Measurements from ENCODE around the gene GRID1. TPM values are rescaled to one million over a fixed set of nuclear protein-coding genes. Genes with fewer than 3 reads are reported as not detected.
"Not testable (repeated sequence)": the region's sequence is repeated elsewhere in the genome, so short reads cannot be mapped to it uniquely, and the experiment has no call there.

GRID1 gene
- total and polyA plus RNA-seq, 4 donors: 1.1 to 3.8 TPM; not detected in 2

DNA sequence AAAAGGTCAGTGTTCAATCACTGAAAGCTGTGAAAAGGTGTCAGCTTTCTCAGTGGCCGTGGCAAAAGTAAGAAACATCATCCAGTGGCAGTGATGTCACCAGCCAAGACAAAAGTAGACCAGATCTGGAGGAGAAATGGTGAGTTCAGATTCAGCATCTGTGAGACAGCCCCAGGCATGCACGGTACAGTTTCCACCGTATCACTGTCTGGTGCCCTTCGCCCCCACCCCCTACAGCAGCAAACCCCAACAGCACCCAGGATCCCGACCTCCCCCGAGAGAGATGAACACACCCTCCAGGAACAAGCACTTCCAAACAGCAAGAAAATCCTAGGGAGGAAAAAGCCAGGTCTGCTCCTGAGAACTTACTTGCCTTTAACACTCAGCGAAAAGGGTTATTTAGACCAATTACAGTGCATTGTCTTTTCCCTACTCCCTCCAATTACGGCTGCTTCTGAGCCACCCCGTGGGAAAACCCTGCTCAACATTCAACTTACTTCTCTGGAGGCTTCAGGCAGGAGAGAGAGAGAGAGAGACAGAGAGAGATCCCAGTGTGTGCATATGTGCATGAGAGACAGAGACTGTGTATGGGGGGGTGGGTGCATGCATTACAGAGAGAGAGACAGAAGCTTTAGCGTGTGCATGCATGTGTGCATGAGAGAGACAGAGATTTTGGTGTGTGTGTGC lies 189.6 kb downstream of the GRID1 start:
- no peaks in the 10 kb centered on the region for H3K27me3 ChIP-seq (ENCODE audit: control insufficient read depth in 1 of 2, insufficient read depth in 2 of 2, low read length in 1 of 2)
- no peaks in the 10 kb centered on the region for H3K9me3 ChIP-seq (ENCODE audit: control insufficient read depth, low read length)
- no peaks in the 10 kb centered on the region for H3K36me3 ChIP-seq (ENCODE audit: control insufficient read depth in 1 of 2, insufficient read depth in 2 of 2, low read length in 1 of 2)
- 63 to 69% methylated on average over 10 of the region's 10 CpGs for WGBS, 2 donors
- no peaks in the 10 kb centered on the region for H3K4me1 ChIP-seq (ENCODE audit: control insufficient read depth in 1 of 2, insufficient read depth in 2 of 2, low read length in 2 of 2)
- intact Hi-C loops (cut with DNase I): no loop called here
- ATAC-seq (ENCODE audit: low FRiP score) (no peak), DNase-seq (peak in 1 of 2 donors; percentile 51)
- H3K27ac ChIP-seq (ENCODE audit: low read depth in 1 of 2, low read length in 2 of 2): no peak overlapping the region
- H3K4me3 ChIP-seq (ENCODE audit: low read length in 2 of 2): no peak overlapping the region

- ATAC-seq (ENCODE audit: low FRiP score); intact Hi-C loops (cut with DNase I); H3K36me3 ChIP-seq (ENCODE audit: control insufficient read depth in 1 of 2, insufficient read depth in 2 of 2, low read length in 1 of 2); H3K27me3 ChIP-seq (ENCODE audit: control insufficient read depth in 1 of 2, insufficient read depth in 2 of 2, low read length in 1 of 2); H3K27ac ChIP-seq (ENCODE audit: low read depth in 1 of 2, low read length in 2 of 2); H3K4me3 ChIP-seq (ENCODE audit: low read length in 2 of 2); H3K4me1 ChIP-seq (ENCODE audit: control insufficient read depth in 1 of 2, insufficient read depth in 2 of 2, low read length in 2 of 2); H3K9me3 ChIP-seq (ENCODE audit: control insufficient read depth, low read length): not testable (repeated sequence)
- peak; percentile 18 to 31 for DNase-seq
- 96 to 98% methylated on average over 10 of the region's 10 CpGs for WGBS, 2 donors
Measured at GRCh38 chr10:86175476-86175875, 191.1 kb downstream of the GRID1 start.

GRCh38 chr10:86172301-86172700 lies 194.3 kb downstream of the GRID1 start:
- WGBS, 2 donors: 89 to 92% methylated on average over 3 of the region's 3 CpGs
- ATAC-seq (ENCODE audit: low FRiP score): no peak

DNA sequence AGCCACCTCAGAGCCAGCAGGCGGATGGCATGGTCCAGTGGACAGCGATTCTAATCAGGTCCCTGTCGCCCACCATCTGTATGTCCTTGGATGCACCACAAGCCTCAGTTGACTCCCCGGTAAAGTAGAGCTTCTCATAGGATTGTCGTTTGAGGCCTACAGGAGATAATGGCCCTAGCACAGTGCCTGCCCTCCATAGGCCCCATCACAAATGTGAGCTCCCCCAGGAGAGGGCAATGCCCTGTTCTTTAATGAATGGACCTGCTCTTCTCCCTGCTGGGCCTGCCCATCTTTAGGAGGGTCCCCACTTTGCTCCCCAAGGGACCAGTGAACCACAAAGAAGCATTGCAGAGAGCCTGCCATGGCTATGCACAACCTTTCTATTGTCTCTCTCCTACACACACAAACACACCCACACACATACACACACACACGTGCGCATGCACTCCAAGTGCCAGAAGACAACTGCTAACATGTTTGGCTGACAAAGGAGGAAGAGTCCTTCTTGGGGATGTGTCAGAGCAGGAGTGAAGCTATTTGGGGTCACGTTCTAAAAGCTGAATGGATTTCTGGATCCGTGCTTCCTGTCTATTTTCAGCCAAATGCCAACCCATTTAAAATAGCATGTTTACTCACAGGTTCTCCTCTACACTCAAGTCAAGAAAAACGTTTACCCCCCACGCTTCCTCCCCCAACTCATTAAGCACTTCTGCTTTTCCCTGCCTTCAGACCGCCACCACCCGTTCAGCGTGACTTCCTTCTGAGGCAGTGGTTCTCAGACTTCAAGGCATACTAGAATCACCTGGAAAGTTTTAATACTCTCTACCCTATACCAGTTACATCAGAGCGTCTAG lies 196.1 kb downstream of the GRID1 start:
- intact Hi-C loops (cut with DNase I): no loop called here
- no peaks in the 10 kb centered on the region for H3K4me1 ChIP-seq (ENCODE audit: control insufficient read depth in 1 of 2, insufficient read depth in 2 of 2, low read length in 2 of 2)
- 83 to 86% methylated on average over 15 of the region's 15 CpGs for WGBS, 2 donors
- H3K4me3 ChIP-seq (ENCODE audit: low read length in 2 of 2): no peak overlapping the region
- DNase-seq (peak; percentile 35 to 42), ATAC-seq (ENCODE audit: low FRiP score) (no peak)
- H3K36me3 ChIP-seq (ENCODE audit: control insufficient read depth in 1 of 2, insufficient read depth in 2 of 2, low read length in 1 of 2): no peaks in the 10 kb centered on the region
- H3K9me3 ChIP-seq (ENCODE audit: control insufficient read depth, low read length): no peaks in the 10 kb centered on the region
- H3K27me3 ChIP-seq (ENCODE audit: control insufficient read depth in 1 of 2, insufficient read depth in 2 of 2, low read length in 1 of 2): no peaks in the 10 kb centered on the region
- H3K27ac ChIP-seq (ENCODE audit: low read depth in 1 of 2, low read length in 2 of 2): no peak overlapping the region

More at GRCh38 chr10:86172301-86172700, 194.3 kb downstream of the GRID1 start:
- Histone ChIP-seq H3K4me3 (ENCODE audit: low read length in 2 of 2) (no peak overlapping the region), H3K36me3 (ENCODE audit: control insufficient read depth in 1 of 2, insufficient read depth in 2 of 2, low read length in 1 of 2) (no peaks in the 10 kb centered on the region), H3K27ac (ENCODE audit: low read depth in 1 of 2, low read length in 2 of 2) (no peak overlapping the region), H3K4me1 (ENCODE audit: control insufficient read depth in 1 of 2, insufficient read depth in 2 of 2, low read length in 2 of 2) (no peaks in the 10 kb centered on the region), H3K27me3 (ENCODE audit: control insufficient read depth in 1 of 2, insufficient read depth in 2 of 2, low read length in 1 of 2) (no peaks in the 10 kb centered on the region), H3K9me3 (ENCODE audit: control insufficient read depth, low read length) (no peaks in the 10 kb centered on the region)
- intact Hi-C loops (cut with DNase I): no loop called here
- no peak for DNase-seq

DNA sequence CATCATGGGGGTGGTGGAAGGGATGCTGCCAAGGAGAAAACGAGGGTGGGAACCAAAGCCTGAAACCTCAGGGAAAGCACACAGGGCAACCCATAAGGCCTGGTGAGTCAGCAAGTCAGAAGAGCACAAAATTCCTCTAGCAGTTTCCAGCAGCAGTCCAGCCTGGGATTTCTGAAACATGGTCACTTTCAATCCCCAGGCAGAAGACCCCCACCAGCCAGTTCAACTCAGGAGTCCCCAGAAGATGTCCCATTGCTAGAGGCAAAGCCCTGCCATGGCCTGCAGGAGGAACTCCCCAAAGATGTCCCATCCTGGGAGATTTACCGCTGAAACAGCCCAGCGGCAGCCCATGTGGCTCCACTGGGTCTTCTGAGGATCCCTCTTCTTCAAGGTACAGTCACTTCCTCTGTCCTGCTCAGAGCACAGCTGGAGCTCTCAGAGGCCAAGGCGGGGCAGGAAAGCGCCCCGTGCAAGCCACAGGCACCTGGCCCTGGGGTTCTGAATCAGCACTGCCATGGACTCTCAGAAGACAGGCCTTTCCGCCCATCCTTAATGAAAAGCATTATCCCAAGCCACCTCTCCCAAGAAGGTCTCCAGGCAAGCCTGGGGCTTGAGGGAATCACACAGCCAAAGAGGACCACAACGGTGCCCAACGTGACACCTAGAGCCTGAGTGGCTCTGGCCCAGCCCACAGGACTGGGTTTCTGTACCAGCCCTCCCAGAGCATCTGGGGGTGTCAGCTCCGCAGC lies 196.9 kb downstream of the GRID1 start:
- ATAC-seq (ENCODE audit: low FRiP score): no peak
- no peaks in the 10 kb centered on the region for H3K36me3 ChIP-seq (ENCODE audit: control insufficient read depth in 1 of 2, insufficient read depth in 2 of 2, low read length in 1 of 2)
- no peak overlapping the region for H3K4me3 ChIP-seq (ENCODE audit: low read length in 2 of 2)
- H3K27ac ChIP-seq (ENCODE audit: low read depth in 1 of 2, low read length in 2 of 2): no peak overlapping the region
- peak; percentile 21 to 55 for DNase-seq
- 88 to 90% methylated on average over 10 of the region's 10 CpGs for WGBS, 2 donors
- H3K4me1 ChIP-seq (ENCODE audit: control insufficient read depth in 1 of 2, insufficient read depth in 2 of 2, low read length in 2 of 2): no peaks in the 10 kb centered on the region
- H3K9me3 ChIP-seq (ENCODE audit: control insufficient read depth, low read length): no peaks in the 10 kb centered on the region
- intact Hi-C loops (cut with DNase I): no loop called here
- no peaks in the 10 kb centered on the region for H3K27me3 ChIP-seq (ENCODE audit: control insufficient read depth in 1 of 2, insufficient read depth in 2 of 2, low read length in 1 of 2)

DNA sequence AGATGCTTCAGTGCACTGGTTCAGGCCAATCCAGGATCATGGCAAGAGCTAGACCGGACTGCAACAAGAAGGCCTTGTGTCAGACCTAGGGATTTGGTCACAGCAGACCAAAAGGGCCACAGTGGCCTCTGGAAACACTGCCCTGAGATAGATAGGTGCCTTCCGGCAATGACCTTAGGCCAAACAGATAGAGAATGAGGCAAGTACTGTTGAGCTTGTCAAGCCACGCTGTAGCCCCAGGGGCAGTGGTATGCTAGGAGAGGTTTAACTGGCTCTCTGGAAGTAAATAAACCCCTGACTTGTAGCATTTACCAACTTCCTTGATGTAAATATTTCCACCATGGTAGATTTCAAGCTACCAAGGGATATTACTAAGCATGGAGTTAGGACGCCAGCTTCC lies 197.5 kb downstream of the GRID1 start:
- Histone ChIP-seq H3K27me3 (ENCODE audit: control insufficient read depth in 1 of 2, insufficient read depth in 2 of 2, low read length in 1 of 2) (no peaks in the 10 kb centered on the region), H3K9me3 (ENCODE audit: control insufficient read depth, low read length) (no peaks in the 10 kb centered on the region), H3K4me3 (ENCODE audit: low read length in 2 of 2) (no peak overlapping the region), H3K36me3 (ENCODE audit: control insufficient read depth in 1 of 2, insufficient read depth in 2 of 2, low read length in 1 of 2) (no peaks in the 10 kb centered on the region), H3K27ac (ENCODE audit: low read depth in 1 of 2, low read length in 2 of 2) (no peak overlapping the region), H3K4me1 (ENCODE audit: control insufficient read depth in 1 of 2, insufficient read depth in 2 of 2, low read length in 2 of 2) (no peaks in the 10 kb centered on the region)
- ATAC-seq (ENCODE audit: low FRiP score): no peak
- DNase-seq: peak in 1 of 2 donors; percentile 4
- WGBS, 2 donors: 95 to 96% methylated on average over 4 of the region's 4 CpGs
- intact Hi-C loops (cut with DNase I): no loop called here

DNA sequence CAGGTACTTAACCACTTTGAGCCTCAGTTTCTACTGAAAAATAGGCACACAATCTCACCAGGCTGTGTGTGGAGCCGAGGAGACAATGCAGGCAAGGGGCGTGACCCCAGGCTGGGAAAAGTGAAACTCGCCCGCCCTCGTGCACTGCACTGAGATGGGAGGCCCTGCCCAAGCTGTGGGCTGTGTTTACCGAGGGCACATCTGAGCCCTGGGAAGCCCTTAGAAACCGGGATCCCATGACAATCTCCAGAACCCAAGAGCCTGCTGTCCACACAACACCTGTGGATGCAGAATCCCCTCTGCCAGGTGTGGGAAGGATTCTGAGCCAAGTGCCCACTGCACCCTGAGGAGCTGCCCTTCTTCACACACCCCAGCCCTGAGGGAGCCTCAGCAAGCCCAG lies 198.3 kb downstream of the GRID1 start:
- no peaks in the 10 kb centered on the region for H3K27me3 ChIP-seq (ENCODE audit: control insufficient read depth in 1 of 2, insufficient read depth in 2 of 2, low read length in 1 of 2)
- no peak overlapping the region for H3K27ac ChIP-seq (ENCODE audit: low read depth in 1 of 2, low read length in 2 of 2)
- no peaks in the 10 kb centered on the region for H3K36me3 ChIP-seq (ENCODE audit: control insufficient read depth in 1 of 2, insufficient read depth in 2 of 2, low read length in 1 of 2)
- WGBS, 2 donors: 84 to 89% methylated on average over 7 of the region's 7 CpGs
- H3K9me3 ChIP-seq (ENCODE audit: control insufficient read depth, low read length): no peaks in the 10 kb centered on the region
- no peaks in the 10 kb centered on the region for H3K4me1 ChIP-seq (ENCODE audit: control insufficient read depth in 1 of 2, insufficient read depth in 2 of 2, low read length in 2 of 2)
- DNase-seq (peak; percentile 24 to 43), ATAC-seq (ENCODE audit: low FRiP score) (no peak)
- H3K4me3 ChIP-seq (ENCODE audit: low read length in 2 of 2): no peak overlapping the region
- intact Hi-C loops (cut with DNase I): no loop called here

GRCh38 chr10:86167762-86168128 lies 198.8 kb downstream of the GRID1 start:
- Histone ChIP-seq H3K4me1 (ENCODE audit: control insufficient read depth in 1 of 2, insufficient read depth in 2 of 2, low read length in 2 of 2) (no peaks in the 10 kb centered on the region), H3K4me3 (ENCODE audit: low read length in 2 of 2) (no peak overlapping the region), H3K36me3 (ENCODE audit: control insufficient read depth in 1 of 2, insufficient read depth in 2 of 2, low read length in 1 of 2) (no peaks in the 10 kb centered on the region), H3K27ac (ENCODE audit: low read depth in 1 of 2, low read length in 2 of 2) (no peak overlapping the region), H3K27me3 (ENCODE audit: control insufficient read depth in 1 of 2, insufficient read depth in 2 of 2, low read length in 1 of 2) (no peaks in the 10 kb centered on the region), H3K9me3 (ENCODE audit: control insufficient read depth, low read length) (no peaks in the 10 kb centered on the region)
- ATAC-seq (ENCODE audit: low FRiP score): no peak
- peak; percentile 26 to 55 for DNase-seq
- 90 to 92% methylated on average over 4 of the region's 4 CpGs for WGBS, 2 donors
- intact Hi-C loops (cut with DNase I): no loop called here
